Measurements from ENCODE around the gene LMOD2.
A peak's percentile ranks its signal among the peaks of the same experiment; 100 is the strongest.
"Not testable (repeated sequence)": the region's sequence is repeated elsewhere in the genome, so short reads cannot be mapped to it uniquely, and the experiment has no call there.

The LMOD2 gene

GRCh38 chr7:123655614-123656013 lies at the start of gene LMOD2:
Gene LMOD2 (plus strand): TSS chr7:123655866. CDS start chr7:123655964, 98 bp downstream.
- no peak for DNase-seq

GRCh38 chr7:123607423-123607975 lies 48.2 kb upstream of the LMOD2 start:
- no peak for DNase-seq

GRCh38 chr7:123608991-123609882 lies 46.4 kb upstream of the LMOD2 start:
- no peak for DNase-seq

GRCh38 chr7:123609883-123610239 lies 45.8 kb upstream of the LMOD2 start:
- no peak for DNase-seq

- DNase-seq: no peak
These were observed 43.6 kb upstream of the LMOD2 start for GRCh38 chr7:123612024-123612423.

- no peak for DNase-seq
These were observed 40.3 kb upstream of the LMOD2 start for GRCh38 chr7:123615344-123615743.

GRCh38 chr7:123616223-123616622 lies 39.4 kb upstream of the LMOD2 start:
- no peak for DNase-seq

GRCh38 chr7:123621707-123622106 lies 34.0 kb upstream of the LMOD2 start:
- DNase-seq: no peak

- DNase-seq: no peak
These were observed 32.8 kb upstream of the LMOD2 start for GRCh38 chr7:123622660-123623386.

GRCh38 chr7:123624527-123625183 lies 31.0 kb upstream of the LMOD2 start:
- DNase-seq: peak; percentile 66 to 70

GRCh38 chr7:123625254-123625653 lies 30.4 kb upstream of the LMOD2 start:
- DNase-seq: no peak

GRCh38 chr7:123627851-123628250 lies 27.8 kb upstream of the LMOD2 start:
- DNase-seq: no peak

- DNase-seq: no peak
These were observed 26.8 kb upstream of the LMOD2 start for GRCh38 chr7:123628829-123629228.

GRCh38 chr7:123629281-123629680 lies 26.4 kb upstream of the LMOD2 start:
- no peak for DNase-seq

GRCh38 chr7:123632808-123633207 lies 22.9 kb upstream of the LMOD2 start:
- DNase-seq: no peak

GRCh38 chr7:123633553-123633952 lies 22.1 kb upstream of the LMOD2 start:
- DNase-seq: no peak

- not testable (repeated sequence) for DNase-seq
These were observed 21.6 kb upstream of the LMOD2 start for GRCh38 chr7:123634011-123634573.

GRCh38 chr7:123635551-123636359 lies 19.9 kb upstream of the LMOD2 start:
- DNase-seq: no peak

GRCh38 chr7:123637203-123637602 lies 18.5 kb upstream of the LMOD2 start:
- no peak for DNase-seq

GRCh38 chr7:123637878-123638277 lies 17.8 kb upstream of the LMOD2 start:
- no peak for DNase-seq

GRCh38 chr7:123639631-123640030 lies 16.0 kb upstream of the LMOD2 start:
- no peak for DNase-seq

- no peak for DNase-seq
These were observed 15.1 kb upstream of the LMOD2 start for GRCh38 chr7:123640583-123640982.

Measured in stimulated activated CD4-positive, alpha-beta T cell treated with anti-CD3 and anti-CD28 coated beads, Interleukin-2, amount 100 ng/mL, for 48 hours (primary cell).